Adrenal gland (tissue), 12 donors: ENCODE measurements around the gene TWIST2. TPM values are rescaled to one million over a fixed set of nuclear protein-coding genes. Genes with fewer than 3 reads are reported as not detected.

Experiments
- DNase-seq, 7 donors: peaks; one replicate each; pipeline ENCODE4 v3.0.0-alpha.2; 2019 to 2020
- H3K27ac ChIP-seq, 5 donors: fragments of 200-600 bp; sonication (generic) in 4 of 5; 1 replicate in 3 of 5; 2 replicates in 2 of 5; pipeline versions ENCODE4 v1.5.1 to v1.8.0; 2016 to 2020; ENCODE audit warnings: mild to moderate bottlenecking in 1 of 5
- H3K27me3 ChIP-seq: fragments of 200-600 bp; 2 replicates; pipeline ENCODE4 v1.8.0; 2021
- H3K36me3 ChIP-seq, 2 donors: fragments of 200-600 bp; replicated peaks in 1 of 2; 1 replicate in 1 of 2; 2 replicates in 1 of 2; pipeline versions ENCODE4 v1.5.1 to v1.8.0; 2018 to 2022
- H3K4me1 ChIP-seq, 2 donors: fragments of 200-600 bp; replicated peaks in 1 of 2; 1 replicate in 1 of 2; 2 replicates in 1 of 2; pipeline versions ENCODE4 v1.5.1 to v1.8.0; 2018 to 2021
- H3K4me3 ChIP-seq, 4 donors: fragments of 200-600 bp; sonication (generic) in 3 of 4; one replicate each; pipeline ENCODE4 v1.5.1; 2016 to 2018
- H3K9me3 ChIP-seq, 3 donors: fragments of 200-600 bp; sonication (generic) in 1 of 3; replicated peaks in 1 of 3; 1 replicate in 2 of 3; 2 replicates in 1 of 3; pipeline versions ENCODE4 v1.5.1 to v1.8.0; 2016 to 2021
- CTCF ChIP-seq, 6 experiments: fragments of 450-650 bp in 4 of 6; fragments of 200-600 bp in 2 of 6; sonication (generic) in 1 of 6; IDR thresholded peaks; 1 replicate in 5 of 6; 2 replicates in 1 of 6; pipeline versions ENCODE4 v1.5.1 to v1.8.0; 2016 to 2021; ENCODE audit warnings: antibody characterized with exemption in 6 of 6, mild to moderate bottlenecking in 2 of 6, moderate library complexity in 1 of 6
- POLR2A ChIP-seq, 2 donors: fragments of 450-650 bp; IDR thresholded peaks; one replicate each; pipeline ENCODE4 v1.6.1; 2017; ENCODE audit warnings: antibody characterized with exemption in 2 of 2, mild to moderate bottlenecking in 2 of 2, moderate library complexity in 1 of 2
- WGBS, 4 donors: extraction: QIAGEN DNeasy Blood & Tissue Kit in 2 of 4; methylation state at CpG; one replicate each; pipeline versions ENCODE4 v1.1.5 to v1.1.7; 2013 to 2017; 5-methylcytosine and 5-hydroxymethylcytosine counted together
- intact Hi-C, 2 donors: fragments of 100-400 bp; cut with DNase I; formaldehyde crosslinking; loops; one replicate each; pipeline versions ENCODE4 v1.14.1 to v1.15.0; 2022 to 2023
- polyA plus RNA-seq, 3 donors: library from polyadenylated mRNA; stranded (reverse); fragments of 200-250 nt in 2 of 3; fragments of 350-450 nt in 1 of 3; fragmentation: Illumina TruSeq in 1 of 3; extraction: RNeasy Lipid Tissue Mini Kit (QIAGEN cat#74804) in 1 of 3; gene quantifications; one replicate each; pipeline ENCODE4 v1.2.3, GENCODE V29; 2013 to 2014
- total RNA-seq, 9 donors: library from RNA; depleted of rRNA in 4 of 9; stranded (reverse); fragments of >200 nt in 4 of 9; fragments of 120-200 nt in 1 of 9; fragmentation: NEBNext Ultra II Directional in 1 of 9; extraction: Animal tissue kit (Norgen Biotek cat#: 25700) in 1 of 9; gene quantifications; one replicate each; pipeline versions ENCODE4 v1.1.0 to v1.2.4, GENCODE V29; 2013 to 2023
- donor health status: healthy with polysubstance abuse.
- donor health status: Bipolar disorder and iron deficiency.
- donor health status: DM: yes; HTN: yes; CAD: no.
- donor health status: DM: no; HTN: no; CAD: no.
- donor health status: DM: no; HTN: no; CAD: no.
- donor health status: DM: yes; HTN: yes; CAD: no.

The TWIST2 gene
- total and polyA plus RNA-seq, 12 donors: 1.0 to 20.5 (median 6.0) TPM

GRCh38 chr2:238839428-238839827 is 8.5 kb upstream of the TWIST2 start:
- WGBS, 4 donors: 87 to 94% (median 90%) methylated on average over 2 of the region's 2 CpGs
- H3K27ac ChIP-seq: no peak overlapping the region
- H3K4me1 ChIP-seq: no peaks in the 10 kb centered on the region
- H3K9me3 ChIP-seq: no peaks in the 10 kb centered on the region
- H3K36me3 ChIP-seq: no peaks in the 10 kb centered on the region
- intact Hi-C loops: no loop called here
- no peak for DNase-seq
- no peak for TF ChIP-seq POLR2A (IDR thresholded peaks at IDR 0.05)
- H3K4me3 ChIP-seq: no peak overlapping the region
- H3K27me3 ChIP-seq: no peaks in the 10 kb centered on the region

- no peaks in the 10 kb centered on the region for H3K36me3 ChIP-seq
- DNase-seq: no peak
- peaks cover 4% of the 10 kb centered on the region for H3K27me3 ChIP-seq
- intact Hi-C loops: loop anchor here in 1 of 2 donors (10.0 kb wide), 1 partner anchor 123 kb away; no protein-coding TSS in a partner anchor
- 65 to 75% (median 69%) methylated on average over 10 of the region's 10 CpGs for WGBS, 4 donors
- TF ChIP-seq POLR2A (IDR thresholded peaks at IDR 0.05) (no peak), CTCF (IDR thresholded peaks at IDR 0.05) (no peak)
- H3K27ac ChIP-seq: no peak overlapping the region
- H3K4me1 ChIP-seq: no peaks in the 10 kb centered on the region
- no peaks in the 10 kb centered on the region for H3K9me3 ChIP-seq
- no peak overlapping the region for H3K4me3 ChIP-seq
Measured at GRCh38 chr2:238841542-238842164, 6.2 kb upstream of the TWIST2 start.

DNA sequence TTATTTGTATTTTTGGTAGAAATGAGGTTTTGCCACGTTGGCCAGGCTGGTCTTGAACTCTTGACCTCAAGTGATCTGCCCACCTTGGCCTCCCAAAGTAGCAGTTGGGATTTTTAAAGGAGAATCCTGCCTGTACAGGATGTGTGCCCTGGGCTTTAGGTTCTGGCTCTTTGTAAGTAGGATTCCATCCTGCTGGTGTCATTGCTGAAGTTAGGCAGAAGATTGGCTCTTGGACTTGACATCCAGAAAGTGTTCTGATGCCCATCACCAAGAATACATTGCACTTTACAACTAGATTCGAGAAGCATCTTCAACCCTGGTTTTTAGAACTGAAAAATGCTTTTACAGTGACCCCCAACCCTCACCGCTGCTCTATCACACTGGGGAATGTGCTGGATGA is 4.4 kb upstream of the TWIST2 start:
- intact Hi-C loops: loop anchor here in 1 of 2 donors (10.0 kb wide), 1 partner anchor 121 kb away; no protein-coding TSS in a partner anchor
- DNase-seq: no peak
- no peaks in the 10 kb centered on the region for H3K36me3 ChIP-seq
- peaks cover 17% of the 10 kb centered on the region for H3K27me3 ChIP-seq
- H3K9me3 ChIP-seq: no peaks in the 10 kb centered on the region
- TF ChIP-seq CTCF (IDR thresholded peaks at IDR 0.05): no peak
- TF ChIP-seq POLR2A (IDR thresholded peaks at IDR 0.05): no peak
- peaks cover 0 to 4% of the 10 kb centered on the region in 2 donors for H3K4me1 ChIP-seq
- no peak overlapping the region for H3K27ac ChIP-seq
- H3K4me3 ChIP-seq: no peak overlapping the region
- 45 to 63% (median 53%) methylated on average over 3 of the region's 3 CpGs for WGBS, 4 donors

GRCh38 chr2:238845583-238846377 is 2.1 kb upstream of the TWIST2 start:
- Histone ChIP-seq H3K4me3 (no peak overlapping the region), H3K27ac (no peak overlapping the region), H3K27me3 (peaks cover 36% of the 10 kb centered on the region), H3K4me1 (peaks cover 0 to 8% of the 10 kb centered on the region in 2 donors), H3K36me3 (no peaks in the 10 kb centered on the region), H3K9me3 (no peaks in the 10 kb centered on the region)
- WGBS, 4 donors: 71 to 80% (median 75%) methylated on average over 20 to 21 of the region's 21 CpGs
- no peak for TF ChIP-seq CTCF (IDR thresholded peaks at IDR 0.05)
- TF ChIP-seq POLR2A (IDR thresholded peaks at IDR 0.05): no peak
- no peak for DNase-seq
- intact Hi-C loops: loop anchor here in 1 of 2 donors (10.0 kb wide), 1 partner anchor 119 kb away; no protein-coding TSS in a partner anchor
